VCaP (cell line): ENCODE data around the gene DGKI.

ENCODE experiments used
- H3K27ac ChIP-seq: fragments of 450-650 bp; 2 replicates; pipeline ENCODE4 v1.5.1; 2017
- TF ChIP-seq, protein P1 (sequence below): fragments of 450-650 bp; conservative IDR thresholded peaks from 2 replicates; pipeline ENCODE4 v1.5.1; 2017; ENCODE audit warnings: mild to moderate bottlenecking, moderate library complexity

The DGKI gene

DNA sequence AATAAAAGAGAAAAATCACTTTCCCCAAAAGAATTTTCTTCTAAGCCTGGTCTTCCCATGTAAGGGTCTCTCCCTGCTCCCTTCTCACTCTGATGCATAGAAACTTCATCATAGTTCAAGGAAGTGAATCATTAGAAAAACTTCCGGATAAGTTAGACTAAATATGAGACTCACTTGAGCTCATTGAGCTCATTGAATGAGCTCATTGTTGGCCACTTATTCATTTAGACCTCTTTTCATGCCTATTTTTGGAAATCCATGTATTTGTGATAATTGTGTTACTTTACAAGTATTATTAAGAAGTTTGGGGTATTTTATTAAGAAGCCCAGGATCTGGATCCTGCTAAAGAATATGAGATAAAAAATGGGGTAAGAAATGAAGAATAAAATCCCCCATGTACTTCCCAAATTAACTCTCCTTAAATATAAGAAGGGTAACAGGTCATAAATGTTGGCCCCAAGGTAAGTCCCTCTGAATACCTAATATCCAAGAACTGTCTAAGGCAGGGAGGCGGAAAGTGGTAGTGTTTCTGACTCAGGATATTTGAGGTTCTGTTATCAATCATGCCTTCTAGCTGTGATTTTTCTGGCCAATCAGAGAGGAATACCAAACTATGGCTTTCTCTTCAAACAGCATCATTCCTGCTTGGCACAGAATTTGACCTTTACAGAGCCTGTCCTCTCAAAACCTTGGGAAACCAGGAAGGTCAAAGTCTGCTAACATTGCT is 266.7 kb downstream of the DGKI start:
- TF ChIP-seq, protein P1, sequence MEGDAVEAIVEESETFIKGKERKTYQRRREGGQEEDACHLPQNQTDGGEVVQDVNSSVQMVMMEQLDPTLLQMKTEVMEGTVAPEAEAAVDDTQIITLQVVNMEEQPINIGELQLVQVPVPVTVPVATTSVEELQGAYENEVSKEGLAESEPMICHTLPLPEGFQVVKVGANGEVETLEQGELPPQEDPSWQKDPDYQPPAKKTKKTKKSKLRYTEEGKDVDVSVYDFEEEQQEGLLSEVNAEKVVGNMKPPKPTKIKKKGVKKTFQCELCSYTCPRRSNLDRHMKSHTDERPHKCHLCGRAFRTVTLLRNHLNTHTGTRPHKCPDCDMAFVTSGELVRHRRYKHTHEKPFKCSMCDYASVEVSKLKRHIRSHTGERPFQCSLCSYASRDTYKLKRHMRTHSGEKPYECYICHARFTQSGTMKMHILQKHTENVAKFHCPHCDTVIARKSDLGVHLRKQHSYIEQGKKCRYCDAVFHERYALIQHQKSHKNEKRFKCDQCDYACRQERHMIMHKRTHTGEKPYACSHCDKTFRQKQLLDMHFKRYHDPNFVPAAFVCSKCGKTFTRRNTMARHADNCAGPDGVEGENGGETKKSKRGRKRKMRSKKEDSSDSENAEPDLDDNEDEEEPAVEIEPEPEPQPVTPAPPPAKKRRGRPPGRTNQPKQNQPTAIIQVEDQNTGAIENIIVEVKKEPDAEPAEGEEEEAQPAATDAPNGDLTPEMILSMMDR, result no peak
- H3K27ac ChIP-seq, result no peak overlapping the region

DNA sequence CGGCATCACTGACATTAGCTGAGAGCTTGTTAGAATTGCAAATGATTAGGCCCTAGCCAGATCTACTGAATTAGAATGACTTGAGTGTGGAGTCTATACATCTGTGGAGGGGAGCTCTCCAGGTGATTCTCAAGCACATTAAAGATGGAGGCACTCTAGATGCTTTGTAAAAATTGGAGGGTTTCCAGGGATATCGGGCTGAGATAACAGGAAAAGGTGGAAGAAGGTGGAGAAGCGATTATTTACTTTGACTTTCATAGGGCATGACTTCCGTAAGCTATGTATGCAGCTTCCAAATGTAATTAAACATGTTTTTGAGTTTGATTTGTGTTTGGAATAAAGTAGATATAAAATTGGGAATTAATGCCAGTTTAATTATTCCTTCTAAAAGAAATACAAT is 268.2 kb downstream of the DGKI start:
- H3K27ac ChIP-seq, result no peak overlapping the region
- TF ChIP-seq, protein P1, result no peak

DNA sequence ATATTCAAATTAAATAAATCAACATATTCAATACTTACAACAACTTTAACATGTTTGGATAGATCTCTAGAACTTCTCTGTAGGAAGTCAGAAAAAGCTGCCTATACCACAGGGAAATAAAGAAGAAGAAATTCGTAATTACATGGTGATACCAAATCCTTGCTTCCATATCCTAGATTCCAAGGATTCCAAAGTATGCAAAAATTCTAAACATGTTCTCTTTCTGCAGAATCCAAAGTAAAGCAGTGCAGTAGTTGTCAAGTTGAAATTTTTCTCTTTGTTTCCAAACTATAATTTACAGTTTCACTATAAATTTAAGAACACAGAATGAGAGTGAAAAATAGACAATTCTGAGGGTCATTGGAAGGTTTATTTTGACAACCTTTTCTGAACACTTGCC is 269.6 kb downstream of the DGKI start:
- no peak overlapping the region for H3K27ac ChIP-seq
- TF ChIP-seq, protein P1, result no peak

DNA sequence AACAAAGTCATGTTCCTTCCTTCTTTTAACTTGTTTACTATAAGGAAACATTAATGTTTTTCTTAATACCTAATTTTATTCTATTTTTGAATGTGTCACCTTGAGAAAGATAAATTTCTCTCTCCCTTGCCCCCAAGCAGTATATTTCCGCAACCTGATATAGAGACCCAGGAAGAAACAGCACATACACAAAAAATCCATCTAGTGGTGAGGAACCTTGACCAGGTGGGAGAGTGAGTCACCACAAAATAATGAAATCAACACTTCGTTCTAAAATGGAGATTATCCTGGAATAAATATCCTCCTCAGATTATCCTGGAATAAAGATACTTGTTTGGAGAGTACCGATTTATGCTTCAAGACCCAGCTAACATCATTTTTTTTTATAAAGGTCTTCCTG is 270.3 kb downstream of the DGKI start:
- TF ChIP-seq, protein P1, result no peak
- H3K27ac ChIP-seq, result no peak overlapping the region

DNA sequence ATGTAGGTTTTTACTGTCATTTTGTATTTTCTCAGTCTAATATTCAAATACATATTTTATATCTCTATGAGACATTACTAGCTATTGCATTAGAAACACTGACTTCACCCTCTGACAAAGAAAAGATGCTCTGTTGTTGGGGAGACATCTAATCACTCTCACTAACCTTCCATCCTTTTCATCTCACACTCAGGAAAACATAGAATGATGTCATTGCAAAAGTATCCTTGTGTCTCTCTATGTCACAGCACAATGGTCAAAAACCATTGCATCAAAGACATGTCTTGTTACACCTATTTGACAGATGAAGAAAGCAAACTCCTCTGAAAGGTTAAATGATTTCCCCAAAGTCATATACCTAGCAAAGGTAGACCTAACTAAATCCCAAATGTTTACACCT is 272.0 kb downstream of the DGKI start:
- H3K27ac ChIP-seq, result no peak overlapping the region
- TF ChIP-seq, protein P1, result no peak

DNA sequence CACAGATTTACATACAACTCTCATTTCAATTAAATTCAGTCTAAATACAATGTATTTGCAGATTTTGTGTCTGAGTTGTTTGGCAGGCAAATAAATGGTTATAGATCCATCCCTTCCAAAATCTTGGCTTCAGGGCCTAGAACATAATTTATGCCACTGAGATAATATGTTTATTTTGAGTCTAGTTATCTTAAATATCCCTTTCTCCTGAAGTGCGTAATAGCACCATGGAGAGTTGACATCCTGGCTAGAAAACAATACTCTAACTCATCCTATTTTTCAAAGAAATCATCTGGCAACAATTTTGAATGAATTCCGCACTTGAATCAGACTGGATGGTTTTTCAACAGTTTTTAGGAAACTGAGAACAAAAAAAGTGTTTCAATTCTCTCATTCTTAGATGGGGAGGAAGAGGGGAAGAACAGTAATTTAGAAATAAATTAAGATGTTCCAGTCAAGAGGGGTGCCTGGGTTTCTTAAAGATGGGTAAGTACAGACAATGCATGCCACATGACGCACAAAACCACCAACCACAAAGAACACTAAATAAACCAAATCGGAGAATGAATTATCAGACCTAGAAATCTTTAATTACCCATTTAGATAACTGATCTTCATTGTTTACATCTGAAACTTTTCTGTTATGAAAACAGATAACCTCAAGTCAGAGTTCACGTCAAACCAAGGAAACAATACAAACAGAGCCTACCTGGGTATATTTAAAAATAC is 274.6 kb downstream of the DGKI start:
- TF ChIP-seq, protein P1, result no peak
- no peak overlapping the region for H3K27ac ChIP-seq

DNA sequence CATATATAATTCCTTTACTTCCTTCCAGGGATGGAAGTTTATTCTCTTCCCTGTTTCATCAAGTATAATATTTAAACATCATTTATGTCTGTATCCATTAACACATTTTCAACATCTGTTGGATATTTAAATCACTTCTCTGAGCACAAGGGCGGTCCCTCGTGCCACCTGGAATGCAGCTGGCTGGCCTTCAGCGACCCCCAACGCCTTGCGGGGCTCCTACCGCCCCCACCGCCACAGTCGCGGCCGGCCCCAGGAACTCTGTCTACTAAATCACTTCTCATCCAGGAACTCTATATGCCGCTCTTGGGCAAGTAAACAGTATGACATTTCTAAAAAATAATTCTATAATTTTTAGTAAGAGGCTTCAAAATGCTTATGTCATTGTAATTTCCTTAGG is 282.1 kb downstream of the DGKI start:
- H3K27ac ChIP-seq, result no peak overlapping the region

More for the DNA sequence above, 282.1 kb downstream of the DGKI start:
- TF ChIP-seq, protein P1, result no peak
